Measurements from ENCODE around the gene LGALS12. TPM values are rescaled to one million over a fixed set of nuclear protein-coding genes. Genes with fewer than 3 reads are reported as not detected.
A peak's percentile ranks its signal among the peaks of the same experiment; 100 is the strongest.

LGALS12 gene
- total RNA-seq, 2 donors from 2014 or later = 0.24 TPM; not detected in 1

GRCh38 chr11:63476618-63477017 lies 29.3 kb upstream of the LGALS12 start:
- Histone ChIP-seq H3K36me3 (no peaks in the 10 kb centered on the region), H3K27me3 (no peaks in the 10 kb centered on the region), H3K9me3 (no peaks in the 10 kb centered on the region), H3K9ac (ENCODE audit: low read depth in 2 of 2, low read length in 2 of 2) (no peak overlapping the region), H3K27ac (no peak overlapping the region), H3K4me3 (no peak overlapping the region), H3K4me1 (no peaks in the 10 kb centered on the region)
- no peak for DNase-seq
- TF ChIP-seq CTCF (IDR thresholded peaks at IDR 0.05) = no peak
- intact Hi-C loops (cut with DNase I) = loop anchor here (5.0 kb wide), 1 partner anchor 261 kb away; no protein-coding TSS in a partner anchor

GRCh38 chr11:63478896-63479295 lies 27.0 kb upstream of the LGALS12 start:
- Histone ChIP-seq H3K27me3 (no peaks in the 10 kb centered on the region), H3K4me1 (no peaks in the 10 kb centered on the region), H3K27ac (no peak overlapping the region), H3K9ac (ENCODE audit: low read depth in 2 of 2, low read length in 2 of 2) (no peak overlapping the region), H3K9me3 (no peaks in the 10 kb centered on the region), H3K4me3 (no peak overlapping the region), H3K36me3 (no peaks in the 10 kb centered on the region)
- peak; percentile 93 for TF ChIP-seq CTCF (IDR thresholded peaks at IDR 0.05)
- peak; percentile 64 for DNase-seq
- intact Hi-C loops (cut with DNase I) = loop anchor here (2.0 to 5.0 kb wide), 2 partner anchors 156 to 258 kb away; no protein-coding TSS in a partner anchor

GRCh38 chr11:63480039-63480438 lies 25.8 kb upstream of the LGALS12 start:
- TF ChIP-seq CTCF (IDR thresholded peaks at IDR 0.05) = no peak
- H3K27ac ChIP-seq = no peak overlapping the region
- no peaks in the 10 kb centered on the region for H3K4me1 ChIP-seq
- no peaks in the 10 kb centered on the region for H3K27me3 ChIP-seq
- no peak overlapping the region for H3K4me3 ChIP-seq
- H3K36me3 ChIP-seq = no peaks in the 10 kb centered on the region
- no peaks in the 10 kb centered on the region for H3K9me3 ChIP-seq
- no peak overlapping the region for H3K9ac ChIP-seq (ENCODE audit: low read depth in 2 of 2, low read length in 2 of 2)
- intact Hi-C loops (cut with DNase I) = no loop called here
- DNase-seq = no peak

GRCh38 chr11:63485777-63486176 lies 20.1 kb upstream of the LGALS12 start:
- no peaks in the 10 kb centered on the region for H3K4me1 ChIP-seq
- DNase-seq = no peak
- H3K27me3 ChIP-seq = peaks cover 6% of the 10 kb centered on the region
- H3K36me3 ChIP-seq = no peaks in the 10 kb centered on the region
- intact Hi-C loops (cut with DNase I) = no loop called here
- H3K9me3 ChIP-seq = no peaks in the 10 kb centered on the region
- H3K27ac ChIP-seq = no peak overlapping the region
- no peak overlapping the region for H3K9ac ChIP-seq (ENCODE audit: low read depth in 2 of 2, low read length in 2 of 2)
- H3K4me3 ChIP-seq = no peak overlapping the region
- no peak for TF ChIP-seq CTCF (IDR thresholded peaks at IDR 0.05)

GRCh38 chr11:63488789-63489188 lies 17.1 kb upstream of the LGALS12 start:
- Histone ChIP-seq H3K27me3 (peaks cover 9% of the 10 kb centered on the region), H3K27ac (no peak overlapping the region), H3K9me3 (no peaks in the 10 kb centered on the region), H3K36me3 (no peaks in the 10 kb centered on the region), H3K4me1 (no peaks in the 10 kb centered on the region), H3K9ac (ENCODE audit: low read depth in 2 of 2, low read length in 2 of 2) (no peak overlapping the region), H3K4me3 (no peak overlapping the region)
- intact Hi-C loops (cut with DNase I) = no loop called here
- no peak for TF ChIP-seq CTCF (IDR thresholded peaks at IDR 0.05)
- DNase-seq = no peak
